ENCODE data around the gene SPRN.
"Not testable (repeated sequence)": the region's sequence is repeated elsewhere in the genome, so short reads cannot be mapped to it uniquely, and the experiment has no call there.

The SPRN gene

DNA sequence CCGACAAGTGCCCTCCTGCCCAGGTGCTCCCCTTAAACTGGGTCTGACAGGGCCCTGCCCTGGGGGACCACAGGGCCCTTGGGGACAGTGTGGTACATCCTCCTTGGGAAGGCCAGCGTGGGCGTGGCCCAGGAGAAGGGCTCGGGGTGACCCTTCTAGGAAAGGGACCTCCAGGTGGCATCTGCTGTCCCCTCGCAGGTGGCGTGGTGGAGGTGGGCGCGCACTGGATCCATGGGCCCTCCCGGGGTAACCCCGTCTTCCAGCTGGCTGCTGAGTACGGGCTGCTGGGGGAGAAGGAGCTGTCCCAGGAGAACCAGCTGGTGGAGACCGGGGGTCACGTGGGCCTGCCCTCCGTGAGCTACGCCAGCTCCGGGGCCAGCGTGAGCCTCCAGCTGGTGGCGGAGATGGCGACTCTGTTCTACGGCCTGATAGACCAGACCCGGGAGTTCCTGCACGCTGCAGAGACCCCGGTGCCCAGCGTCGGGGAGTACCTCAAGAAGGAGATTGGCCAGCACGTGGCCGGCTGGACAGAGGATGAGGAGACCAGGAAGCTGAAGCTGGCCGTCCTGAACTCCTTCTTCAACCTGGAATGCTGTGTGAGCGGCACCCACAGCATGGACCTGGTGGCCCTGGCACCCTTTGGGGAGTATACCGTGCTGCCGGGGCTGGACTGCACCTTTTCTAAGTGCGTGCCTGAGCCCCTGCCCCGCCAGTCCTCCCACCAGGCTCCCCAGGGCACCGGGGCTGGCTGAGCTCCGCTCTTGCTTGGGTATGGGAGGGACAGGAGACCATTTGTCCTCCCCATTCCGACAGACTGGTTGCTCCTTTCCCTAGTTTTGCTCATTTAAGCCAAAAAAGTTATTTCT lies 44.4 kb downstream of the SPRN start:
- H3K27me3 ChIP-seq (ENCODE audit: insufficient read depth, low read depth, severe bottlenecking): no peaks in the 10 kb centered on the region
- no peak overlapping the region; the same call in 1 of the 2 replicates for H3K27ac ChIP-seq
- no peak for DNase-seq
- TF ChIP-seq, protein P1, sequence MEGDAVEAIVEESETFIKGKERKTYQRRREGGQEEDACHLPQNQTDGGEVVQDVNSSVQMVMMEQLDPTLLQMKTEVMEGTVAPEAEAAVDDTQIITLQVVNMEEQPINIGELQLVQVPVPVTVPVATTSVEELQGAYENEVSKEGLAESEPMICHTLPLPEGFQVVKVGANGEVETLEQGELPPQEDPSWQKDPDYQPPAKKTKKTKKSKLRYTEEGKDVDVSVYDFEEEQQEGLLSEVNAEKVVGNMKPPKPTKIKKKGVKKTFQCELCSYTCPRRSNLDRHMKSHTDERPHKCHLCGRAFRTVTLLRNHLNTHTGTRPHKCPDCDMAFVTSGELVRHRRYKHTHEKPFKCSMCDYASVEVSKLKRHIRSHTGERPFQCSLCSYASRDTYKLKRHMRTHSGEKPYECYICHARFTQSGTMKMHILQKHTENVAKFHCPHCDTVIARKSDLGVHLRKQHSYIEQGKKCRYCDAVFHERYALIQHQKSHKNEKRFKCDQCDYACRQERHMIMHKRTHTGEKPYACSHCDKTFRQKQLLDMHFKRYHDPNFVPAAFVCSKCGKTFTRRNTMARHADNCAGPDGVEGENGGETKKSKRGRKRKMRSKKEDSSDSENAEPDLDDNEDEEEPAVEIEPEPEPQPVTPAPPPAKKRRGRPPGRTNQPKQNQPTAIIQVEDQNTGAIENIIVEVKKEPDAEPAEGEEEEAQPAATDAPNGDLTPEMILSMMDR (IDR thresholded peaks at IDR 0.05; ENCODE audit: low read depth, low read length): no peak
- H3K9me3 ChIP-seq (ENCODE audit: severe bottlenecking): no peaks in the 10 kb centered on the region
- peak overlapping the region; percentile 43 for H3K4me3 ChIP-seq (ENCODE audit: low read depth, low read length)
- no peaks in the 10 kb centered on the region for H3K36me3 ChIP-seq

DNA sequence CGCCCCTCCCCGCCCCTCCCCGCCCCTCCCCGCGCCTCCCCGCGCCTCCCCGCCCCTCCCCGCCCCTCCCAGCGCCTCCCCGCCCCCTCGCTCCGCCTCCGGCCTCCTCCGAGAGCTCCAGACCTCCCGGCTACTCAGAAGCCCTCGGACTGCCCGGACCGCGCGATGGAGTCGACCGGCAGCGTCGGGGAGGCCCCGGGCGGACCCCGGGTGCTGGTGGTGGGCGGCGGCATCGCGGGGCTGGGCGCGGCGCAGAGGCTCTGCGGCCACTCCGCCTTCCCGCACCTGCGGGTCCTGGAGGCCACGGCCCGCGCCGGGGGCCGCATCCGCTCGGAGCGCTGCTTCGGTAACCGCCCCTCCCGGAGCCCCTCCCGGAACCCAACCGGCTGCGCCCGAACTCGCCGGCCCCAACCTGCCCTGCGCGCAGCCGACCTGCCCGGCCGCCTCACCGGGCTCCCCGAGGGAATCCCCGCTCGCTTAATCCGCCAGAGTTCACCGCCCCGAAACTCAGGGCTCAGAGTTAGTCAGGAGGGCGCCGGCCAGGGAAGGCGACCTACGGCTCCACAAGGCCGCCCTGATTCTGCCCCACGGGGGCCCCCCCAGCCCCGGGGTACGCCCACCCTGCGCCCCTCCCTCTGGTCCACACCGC lies 45.1 kb downstream of the SPRN start, which contains the start of gene PAOX:
PAOX (plus strand) TSS at position 111 of the 649 bp plus-strand sequence; CDS start at position 166, 55 bp downstream.
- Histone ChIP-seq H3K9me3 (ENCODE audit: severe bottlenecking) (no peaks in the 10 kb centered on the region), H3K4me3 (ENCODE audit: low read depth, low read length) (peak within 1 kb of the TSS; percentile 66), H3K27ac (peak within 1 kb of the TSS; percentile 55), H3K36me3 (no peaks in the 10 kb centered on the region), H3K27me3 (ENCODE audit: insufficient read depth, low read depth, severe bottlenecking) (no peaks in the 10 kb centered on the region)
- TF ChIP-seq, protein P1 (IDR thresholded peaks at IDR 0.05; ENCODE audit: low read depth, low read length): no peak
- peak; percentile 72 for DNase-seq

DNA sequence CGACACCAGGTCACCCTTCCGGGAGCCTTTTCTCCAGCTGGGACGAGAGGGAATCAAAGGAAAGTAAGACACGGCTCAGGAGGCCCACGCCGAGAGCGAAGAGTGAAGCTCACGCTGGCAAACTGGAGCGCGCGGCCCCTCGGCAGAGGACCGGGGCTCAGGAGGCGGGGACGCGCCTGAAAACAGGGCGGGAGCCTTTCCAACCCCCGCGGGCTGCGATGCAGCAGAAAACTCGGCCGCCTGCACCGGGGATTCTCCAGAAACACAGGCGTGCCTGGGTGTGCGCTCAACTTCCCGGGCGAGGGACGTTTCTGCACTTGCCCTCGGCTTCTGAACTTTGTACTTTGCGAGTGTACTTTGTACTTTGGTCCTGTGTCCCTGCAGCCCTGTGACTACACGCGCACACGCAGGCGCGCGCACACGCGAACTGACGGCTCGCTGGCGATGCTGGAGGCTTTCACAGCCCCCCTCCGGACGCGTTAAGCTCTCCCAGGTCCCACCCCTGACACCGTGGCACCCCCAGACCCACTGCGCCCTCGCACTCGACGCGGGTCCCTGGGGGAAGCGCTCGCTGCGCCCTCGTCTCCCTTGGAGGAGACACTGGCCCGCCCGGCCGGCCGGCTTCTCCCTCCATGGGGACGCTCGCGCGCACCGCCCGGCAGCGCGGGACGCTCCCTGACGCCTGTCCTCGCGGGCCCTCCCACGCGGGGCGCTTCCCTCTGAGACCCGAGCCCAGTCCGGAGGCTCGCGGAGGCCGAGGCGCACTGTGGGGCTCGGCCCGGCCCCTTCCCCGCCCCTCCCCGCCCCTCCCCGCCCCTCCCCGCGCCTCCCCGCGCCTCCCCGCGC lies 46.0 kb downstream of the SPRN start:
- Histone ChIP-seq H3K9me3 (ENCODE audit: severe bottlenecking) (no peaks in the 10 kb centered on the region), H3K36me3 (no peaks in the 10 kb centered on the region), H3K27me3 (ENCODE audit: insufficient read depth, low read depth, severe bottlenecking) (no peaks in the 10 kb centered on the region), H3K4me3 (ENCODE audit: low read depth, low read length) (peak overlapping the region; percentile 66), H3K27ac (peak overlapping the region; percentile 55)
- peak; percentile 55 for DNase-seq
- TF ChIP-seq, protein P1 (IDR thresholded peaks at IDR 0.05; ENCODE audit: low read depth, low read length): no peak

DNA sequence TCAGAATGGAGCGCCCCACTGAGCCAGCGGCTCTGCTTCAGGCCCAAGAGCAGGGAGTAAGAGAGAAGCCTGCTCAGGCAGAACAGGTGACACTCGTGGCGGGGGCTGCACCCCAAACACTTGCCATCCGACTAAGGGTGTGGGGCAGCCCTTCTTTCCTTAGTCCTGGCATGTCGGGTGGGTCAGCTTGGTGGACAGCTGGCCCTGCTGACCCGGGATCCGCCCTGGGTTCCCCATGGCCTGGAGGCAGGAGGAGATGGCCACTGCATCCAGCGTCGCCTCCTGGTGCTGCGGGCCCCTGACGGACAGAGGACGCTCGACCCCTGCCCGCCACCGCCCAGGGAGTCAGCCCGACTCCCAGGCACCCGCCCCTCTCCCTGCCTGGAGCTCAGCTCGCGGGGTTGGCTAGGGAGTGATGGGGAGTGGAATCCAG lies 46.6 kb downstream of the SPRN start:
- TF ChIP-seq, protein P1 (IDR thresholded peaks at IDR 0.05; ENCODE audit: low read depth, low read length): no peak
- DNase-seq: no peak
- H3K4me3 ChIP-seq (ENCODE audit: low read depth, low read length): peak overlapping the region; percentile 66
- H3K27me3 ChIP-seq (ENCODE audit: insufficient read depth, low read depth, severe bottlenecking): no peaks in the 10 kb centered on the region
- no peaks in the 10 kb centered on the region for H3K9me3 ChIP-seq (ENCODE audit: severe bottlenecking)
- H3K27ac ChIP-seq: no peak overlapping the region
- no peaks in the 10 kb centered on the region for H3K36me3 ChIP-seq

DNA sequence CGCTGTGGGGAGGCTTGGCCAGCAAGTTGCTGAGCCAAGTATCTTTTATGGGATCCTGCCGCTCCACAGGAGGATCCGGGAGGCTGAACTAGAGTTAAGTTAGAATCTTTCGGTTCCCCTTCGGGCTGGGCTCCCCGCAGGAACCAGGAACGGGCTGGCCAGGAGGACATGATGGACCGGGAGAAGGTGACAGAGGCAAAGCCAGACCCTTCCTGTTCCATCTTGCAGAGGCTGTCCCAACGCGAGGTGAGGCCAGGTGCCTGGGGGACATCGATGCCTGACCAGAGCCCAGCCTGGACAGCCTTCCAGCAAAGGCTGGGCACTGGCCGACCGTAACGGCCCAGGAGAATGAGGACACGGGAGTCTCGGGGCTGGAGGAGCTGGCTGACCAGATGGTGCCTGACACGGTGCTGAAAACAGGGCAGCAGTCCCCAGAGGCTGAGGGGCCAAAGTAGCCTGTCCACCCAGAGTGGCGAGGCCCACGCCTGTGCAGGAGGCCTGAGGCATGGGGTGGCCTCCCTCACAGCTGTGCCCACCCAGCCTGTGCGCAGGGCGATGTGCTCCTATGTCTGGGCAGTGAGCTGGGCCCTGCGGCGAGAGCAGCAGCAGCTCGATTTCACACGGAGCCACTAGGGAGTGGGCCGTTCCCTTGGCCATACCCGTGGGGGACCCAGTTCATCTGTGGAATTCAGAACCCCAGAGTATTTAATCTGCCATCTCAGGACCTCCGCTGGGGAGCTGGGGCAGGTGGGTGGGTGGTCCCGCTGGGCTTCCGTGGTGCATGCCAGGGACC lies 47.2 kb downstream of the SPRN start:
- DNase-seq: no peak
- H3K27ac ChIP-seq: no peak overlapping the region
- H3K9me3 ChIP-seq (ENCODE audit: severe bottlenecking): no peaks in the 10 kb centered on the region
- TF ChIP-seq, protein P1 (IDR thresholded peaks at IDR 0.05; ENCODE audit: low read depth, low read length): no peak
- H3K36me3 ChIP-seq: no peaks in the 10 kb centered on the region
- H3K4me3 ChIP-seq (ENCODE audit: low read depth, low read length): no peak overlapping the region
- H3K27me3 ChIP-seq (ENCODE audit: insufficient read depth, low read depth, severe bottlenecking): no peaks in the 10 kb centered on the region

DNA sequence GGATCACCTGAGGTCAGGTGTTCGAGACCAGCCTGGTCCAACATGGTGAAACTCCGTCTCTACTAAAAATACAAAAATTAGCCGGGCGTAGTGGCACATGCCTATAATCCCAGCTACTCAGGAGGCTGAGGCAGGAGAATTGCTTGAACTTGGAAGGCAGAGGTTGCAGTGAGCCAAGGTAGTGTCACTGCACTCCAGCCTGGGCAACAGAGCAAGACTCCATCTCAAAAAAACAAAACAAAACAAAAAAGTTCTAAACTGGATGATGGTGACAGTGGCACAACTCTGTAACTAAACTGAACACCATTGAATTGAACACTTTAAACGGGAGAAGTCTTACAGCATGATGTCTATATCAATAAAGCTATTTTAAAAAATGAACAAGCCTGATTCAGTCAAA lies 48.2 kb downstream of the SPRN start:
- H3K4me3 ChIP-seq (ENCODE audit: low read depth, low read length); H3K27me3 ChIP-seq (ENCODE audit: insufficient read depth, low read depth, severe bottlenecking); H3K27ac ChIP-seq; H3K9me3 ChIP-seq (ENCODE audit: severe bottlenecking); DNase-seq; H3K36me3 ChIP-seq: not testable (repeated sequence)
